ENCODE measurements around the gene ATG7. TPM values are rescaled to one million over a fixed set of nuclear protein-coding genes. Genes with fewer than 3 reads are reported as not detected.
"Not testable (repeated sequence)": the region's sequence is repeated elsewhere in the genome, so short reads cannot be mapped to it uniquely, and the experiment has no call there.

The ATG7 gene
- total RNA-seq, 2 experiments from 2014 or later = 28.3 to 38.2 TPM

GRCh38 chr3:11514191-11514821 is 242.1 kb downstream of the ATG7 start:
- DNase-seq (no peak), ATAC-seq (no peak)
- Mint-ChIP-seq H3K36me3 (peaks cover 2% of the 10 kb centered on the region), H3K27ac (no peak overlapping the region), H3K4me3 (no peak overlapping the region), H3K9me3 (ENCODE audit: low read depth) (no peaks in the 10 kb centered on the region), H3K27me3 (no peaks in the 10 kb centered on the region), H3K4me1 (peaks cover 8% of the 10 kb centered on the region)
- CTCF ChIA-PET = no interaction called here

- no peak overlapping the region for H3K4me3 Mint-ChIP-seq
- H3K36me3 Mint-ChIP-seq = peaks cover 4% of the 10 kb centered on the region
- no peaks in the 10 kb centered on the region for H3K27me3 Mint-ChIP-seq
- CTCF ChIA-PET = no interaction called here
- H3K4me1 Mint-ChIP-seq = peaks cover 8% of the 10 kb centered on the region
- H3K27ac Mint-ChIP-seq = no peak overlapping the region
- H3K9me3 Mint-ChIP-seq (ENCODE audit: low read depth) = no peaks in the 10 kb centered on the region
- DNase-seq (no peak), ATAC-seq (no peak)
These were observed 245.4 kb downstream of the ATG7 start for GRCh38 chr3:11517601-11518000.

DNA sequence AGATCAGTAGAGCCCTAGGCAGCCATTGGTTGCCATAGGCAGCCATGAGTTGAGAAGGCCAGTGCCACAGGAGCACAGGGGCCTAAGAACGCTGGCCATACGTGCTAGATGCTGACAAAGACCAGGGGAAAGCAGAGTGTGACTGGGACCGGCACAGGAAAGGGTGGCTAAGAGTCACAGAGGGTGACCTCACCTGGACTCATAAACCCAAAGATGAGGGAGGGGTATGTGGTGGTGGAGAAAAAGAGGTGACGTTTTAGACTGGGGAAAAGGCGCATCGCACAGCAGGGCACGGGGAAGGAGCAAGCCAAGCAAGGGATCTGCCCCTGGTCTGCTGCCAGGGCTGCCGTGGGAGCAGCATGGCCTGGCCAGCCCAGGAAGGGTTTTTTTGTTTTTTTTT is 249.0 kb downstream of the ATG7 start:
- Mint-ChIP-seq H3K27ac (no peak overlapping the region), H3K36me3 (peaks cover 2% of the 10 kb centered on the region), H3K9me3 (ENCODE audit: low read depth) (no peaks in the 10 kb centered on the region), H3K4me3 (no peak overlapping the region), H3K4me1 (no peaks in the 10 kb centered on the region), H3K27me3 (no peaks in the 10 kb centered on the region)
- CTCF ChIA-PET = no interaction called here
- ATAC-seq (no peak), DNase-seq (no peak)

DNA sequence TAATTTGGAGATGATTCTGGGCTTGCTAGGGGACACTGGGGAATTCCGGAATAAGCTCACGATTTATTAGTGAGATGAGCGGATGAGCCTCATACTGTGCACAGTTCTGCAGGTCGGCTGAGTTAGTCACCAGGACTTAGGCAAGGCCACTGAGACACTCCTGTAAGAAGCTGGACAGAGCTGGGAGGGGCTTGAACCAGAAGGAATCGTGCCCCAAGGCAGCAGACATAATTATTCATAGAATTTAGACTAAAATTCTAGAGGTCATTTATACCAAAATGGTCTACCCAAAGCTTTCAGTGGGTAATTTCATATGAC is 250.2 kb downstream of the ATG7 start:
- ATAC-seq (no peak), DNase-seq (no peak)
- CTCF ChIA-PET = no interaction called here
- Mint-ChIP-seq H3K4me3 (no peak overlapping the region), H3K4me1 (no peaks in the 10 kb centered on the region), H3K27ac (no peak overlapping the region), H3K27me3 (no peaks in the 10 kb centered on the region), H3K36me3 (peaks cover 3% of the 10 kb centered on the region), H3K9me3 (ENCODE audit: low read depth) (no peaks in the 10 kb centered on the region)

- H3K27me3 Mint-ChIP-seq = no peaks in the 10 kb centered on the region
- H3K4me3 Mint-ChIP-seq = no peak overlapping the region
- no peak for DNase-seq
- no peaks in the 10 kb centered on the region for H3K4me1 Mint-ChIP-seq
- no peaks in the 10 kb centered on the region for H3K9me3 Mint-ChIP-seq (ENCODE audit: low read depth)
- CTCF ChIA-PET = no interaction called here
- peaks cover 4% of the 10 kb centered on the region for H3K36me3 Mint-ChIP-seq
- no peak for ATAC-seq
- no peak overlapping the region for H3K27ac Mint-ChIP-seq
These were observed 250.9 kb downstream of the ATG7 start for GRCh38 chr3:11522953-11523571.

DNA sequence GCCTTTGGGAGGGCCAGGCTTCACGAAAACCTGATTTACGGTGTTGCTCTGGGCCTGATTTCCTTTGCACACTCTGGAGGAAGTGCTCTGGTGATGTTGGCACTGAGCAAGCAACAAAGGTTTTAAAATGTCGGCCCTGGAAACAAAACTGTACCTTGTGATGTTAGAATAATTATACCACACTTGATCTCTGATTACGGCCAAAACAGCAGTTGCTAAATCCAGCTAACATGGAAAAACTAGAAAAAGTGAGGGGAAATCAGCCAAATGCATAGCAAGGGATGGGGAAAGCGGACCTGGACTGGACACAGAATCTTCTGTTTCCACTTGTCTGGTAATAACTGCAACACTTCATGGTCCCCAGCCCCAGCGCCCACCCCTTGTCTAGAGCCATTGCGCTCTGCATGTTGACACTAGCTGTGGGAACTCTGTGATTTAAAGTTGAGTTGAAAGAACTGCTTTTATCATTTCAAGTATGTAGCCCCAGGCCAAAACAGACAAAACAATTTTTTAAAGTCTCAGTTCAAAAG is 251.4 kb downstream of the ATG7 start:
- H3K27me3 Mint-ChIP-seq = no peaks in the 10 kb centered on the region
- H3K27ac Mint-ChIP-seq = no peak overlapping the region
- H3K9me3 Mint-ChIP-seq (ENCODE audit: low read depth) = no peaks in the 10 kb centered on the region
- DNase-seq = no peak
- CTCF ChIA-PET = no interaction called here
- ATAC-seq = no peak
- H3K4me3 Mint-ChIP-seq = no peak overlapping the region
- peaks cover 6% of the 10 kb centered on the region for H3K36me3 Mint-ChIP-seq
- H3K4me1 Mint-ChIP-seq = no peaks in the 10 kb centered on the region

DNA sequence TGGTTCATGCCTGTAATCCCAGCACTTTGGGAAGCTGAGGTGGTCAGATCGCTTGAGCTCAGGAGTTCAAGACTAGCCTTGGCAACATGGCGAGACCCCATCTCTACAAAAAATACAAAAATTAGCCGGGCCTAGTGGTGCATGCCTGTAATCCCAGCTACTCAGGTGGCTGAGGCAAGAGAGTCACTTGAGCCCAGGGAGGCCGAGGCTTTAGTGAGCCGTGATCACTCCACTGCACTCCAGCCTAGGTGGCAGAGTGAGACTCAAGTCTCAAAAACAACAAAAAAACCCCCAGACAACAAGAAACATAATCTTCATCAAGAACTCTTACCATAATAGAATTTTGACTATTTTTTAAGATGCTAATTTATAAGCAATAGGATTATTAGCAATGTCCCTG is 253.9 kb downstream of the ATG7 start:
- ATAC-seq; H3K9me3 Mint-ChIP-seq (ENCODE audit: low read depth); H3K36me3 Mint-ChIP-seq; H3K27me3 Mint-ChIP-seq; DNase-seq; H3K4me1 Mint-ChIP-seq; CTCF ChIA-PET; H3K27ac Mint-ChIP-seq; H3K4me3 Mint-ChIP-seq: not testable (repeated sequence)

DNA sequence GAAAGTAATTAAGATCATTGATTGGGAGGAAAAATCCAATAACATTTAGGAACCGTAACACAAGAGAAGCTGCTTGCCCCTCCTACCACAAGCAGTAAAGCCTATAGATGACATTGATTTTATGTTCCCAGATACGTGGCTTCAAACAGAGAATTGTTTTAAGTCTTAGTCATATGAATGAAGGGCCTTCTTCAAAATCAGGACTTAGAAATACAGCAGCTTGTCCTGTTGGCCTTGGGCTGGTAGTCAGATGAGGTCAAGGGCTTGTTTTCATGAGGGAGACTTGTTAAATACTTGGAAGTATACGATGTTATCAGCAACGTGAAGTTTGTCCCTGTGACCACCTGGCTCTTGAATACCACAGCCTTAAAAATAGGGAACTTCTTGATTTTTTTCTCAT is 257.1 kb downstream of the ATG7 start:
- no peaks in the 10 kb centered on the region for H3K27me3 Mint-ChIP-seq
- ATAC-seq = no peak
- H3K4me1 Mint-ChIP-seq = no peaks in the 10 kb centered on the region
- no peak overlapping the region for H3K27ac Mint-ChIP-seq
- CTCF ChIA-PET = no interaction called here
- H3K9me3 Mint-ChIP-seq (ENCODE audit: low read depth) = no peaks in the 10 kb centered on the region
- DNase-seq = no peak
- no peak overlapping the region for H3K4me3 Mint-ChIP-seq
- H3K36me3 Mint-ChIP-seq = peaks cover 6% of the 10 kb centered on the region

- H3K4me1 Mint-ChIP-seq = no peaks in the 10 kb centered on the region
- peaks cover 6% of the 10 kb centered on the region for H3K36me3 Mint-ChIP-seq
- no peak for ATAC-seq
- H3K4me3 Mint-ChIP-seq = no peak overlapping the region
- DNase-seq = no peak
- H3K9me3 Mint-ChIP-seq (ENCODE audit: low read depth) = no peaks in the 10 kb centered on the region
- CTCF ChIA-PET = no interaction called here
- H3K27me3 Mint-ChIP-seq = no peaks in the 10 kb centered on the region
- no peak overlapping the region for H3K27ac Mint-ChIP-seq
These were observed 258.0 kb downstream of the ATG7 start for GRCh38 chr3:11530153-11530721.

DNA sequence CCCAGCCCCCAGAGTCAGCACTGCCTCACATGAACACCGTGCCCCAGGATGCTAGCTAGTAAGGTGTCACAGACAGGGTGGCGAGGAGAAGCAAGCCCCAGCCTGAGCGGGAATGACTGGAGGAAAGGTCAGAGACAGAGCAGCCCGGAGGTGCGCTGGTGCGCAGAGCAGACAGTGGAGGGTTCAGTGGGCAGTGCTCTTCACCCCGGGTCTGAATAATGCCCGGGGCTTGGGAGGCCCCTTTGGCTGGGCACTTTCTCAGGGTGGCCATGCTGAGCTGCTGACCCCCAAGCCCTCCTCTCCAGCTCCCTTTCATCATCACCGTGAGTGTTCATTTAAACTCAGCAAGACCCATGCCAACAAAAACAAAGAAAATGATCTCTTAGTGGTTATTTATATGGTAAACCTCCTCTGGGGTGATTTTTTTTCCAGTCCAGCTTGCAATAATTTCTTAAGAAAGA is 260.8 kb downstream of the ATG7 start:
- DNase-seq (no peak), ATAC-seq (no peak)
- Mint-ChIP-seq H3K36me3 (peaks cover 3% of the 10 kb centered on the region), H3K27ac (no peak overlapping the region), H3K9me3 (ENCODE audit: low read depth) (no peaks in the 10 kb centered on the region), H3K4me1 (no peaks in the 10 kb centered on the region), H3K27me3 (no peaks in the 10 kb centered on the region), H3K4me3 (no peak overlapping the region)
- CTCF ChIA-PET = interaction anchor here (0.7 kb wide), 1 partner anchor 602 kb away, joined by 3 read pairs; no protein-coding TSS in a partner anchor

- Mint-ChIP-seq H3K27ac (no peak overlapping the region), H3K4me3 (no peak overlapping the region), H3K9me3 (ENCODE audit: low read depth) (no peaks in the 10 kb centered on the region), H3K27me3 (no peaks in the 10 kb centered on the region), H3K4me1 (no peaks in the 10 kb centered on the region), H3K36me3 (no peaks in the 10 kb centered on the region)
- CTCF ChIA-PET = no interaction called here
- ATAC-seq = no peak
- no peak for DNase-seq
These were observed 262.0 kb downstream of the ATG7 start for GRCh38 chr3:11534011-11534792.

DNA sequence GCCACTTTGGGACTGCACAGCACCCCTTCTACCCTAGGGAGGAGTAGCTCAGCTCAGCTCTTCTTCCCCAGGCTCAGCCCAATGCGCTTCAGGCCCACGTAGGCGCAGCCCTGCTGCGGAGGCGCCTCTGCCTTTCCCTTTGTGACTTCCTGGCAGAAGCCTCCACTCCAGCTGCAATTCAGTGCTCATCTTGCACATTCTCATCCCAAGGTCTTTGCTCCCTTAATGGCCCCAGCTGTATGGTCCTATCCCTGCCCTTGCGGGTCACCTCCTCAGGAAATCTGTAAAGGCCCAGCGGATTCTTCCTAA is 262.6 kb downstream of the ATG7 start:
- CTCF ChIA-PET = no interaction called here
- H3K27ac Mint-ChIP-seq = no peak overlapping the region
- no peaks in the 10 kb centered on the region for H3K4me1 Mint-ChIP-seq
- DNase-seq (no peak), ATAC-seq (no peak)
- H3K4me3 Mint-ChIP-seq = no peak overlapping the region
- H3K27me3 Mint-ChIP-seq = no peaks in the 10 kb centered on the region
- no peaks in the 10 kb centered on the region for H3K9me3 Mint-ChIP-seq (ENCODE audit: low read depth)
- no peaks in the 10 kb centered on the region for H3K36me3 Mint-ChIP-seq

- Mint-ChIP-seq H3K4me1 (no peaks in the 10 kb centered on the region), H3K9me3 (ENCODE audit: low read depth) (no peaks in the 10 kb centered on the region), H3K27me3 (no peaks in the 10 kb centered on the region), H3K4me3 (no peak overlapping the region), H3K27ac (no peak overlapping the region), H3K36me3 (no peaks in the 10 kb centered on the region)
- CTCF ChIA-PET = no interaction called here
- ATAC-seq (no peak), DNase-seq (no peak)
These were observed 263.2 kb downstream of the ATG7 start for GRCh38 chr3:11535243-11535960.

All from activated CD8-positive, alpha-beta memory T cell treated with anti-CD3 and anti-CD28 coated beads, Interleukin-2, amount 10 ng/mL, durations not matched to agents 7 days and 5 days (primary cell).